ENCODE results near the gene SHISAL2A. TPM values are rescaled to one million over a fixed set of nuclear protein-coding genes. Genes with fewer than 3 reads are reported as not detected.

Gene SHISAL2A
- polyA plus RNA-seq, 3 donors = 0.03 to 0.28 TPM; not detected in 1

DNA sequence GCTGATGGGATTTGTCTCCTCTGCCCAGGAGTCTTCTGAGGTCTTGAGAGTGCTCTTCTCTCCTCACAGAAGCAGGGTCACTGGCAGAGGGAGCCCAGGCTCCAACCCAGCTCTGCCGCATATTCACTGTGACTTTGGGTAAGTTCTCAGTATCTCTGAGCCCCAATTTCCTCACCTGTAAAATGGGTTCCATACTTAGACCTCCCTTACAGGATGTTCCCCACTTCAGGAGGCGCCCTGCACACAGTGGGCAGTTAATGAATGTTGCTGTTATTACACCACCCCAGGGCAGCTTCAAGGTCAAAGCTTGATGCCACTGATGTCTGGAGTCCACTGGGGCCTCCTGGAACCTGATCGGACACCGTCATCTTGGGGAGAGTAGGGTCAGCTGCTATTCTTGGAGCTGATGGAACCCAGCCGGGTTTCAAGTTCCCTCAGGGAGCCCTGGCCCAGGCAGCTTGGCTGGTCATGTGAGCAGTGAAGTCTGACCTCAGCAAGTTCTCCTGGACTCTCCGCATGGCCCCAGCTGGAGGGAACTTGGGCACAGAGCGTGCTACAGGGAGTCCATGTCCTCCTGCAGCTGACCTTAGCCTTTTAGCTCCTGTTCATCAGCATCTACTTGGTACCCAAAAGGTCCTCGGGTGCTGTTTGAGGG is 43.4 kb downstream of the SHISAL2A start:
- Mint-ChIP-seq H3K36me3 (no peaks in the 10 kb centered on the region), H3K4me1 (peaks cover 24% of the 10 kb centered on the region), H3K27ac (peak overlapping the region in 1 of 7 donors; percentile 42), H3K4me3 (no peak overlapping the region), H3K9me3 (peaks cover 0 to 3% (median 0%) of the 10 kb centered on the region in 7 donors), H3K27me3 (ENCODE audit: low read depth in 3 of 3) (no peaks in the 10 kb centered on the region)
- Histone ChIP-seq H3K36me3 (replicated peaks in 1 of 2; ENCODE audit: control insufficient read depth in 1 of 2, insufficient read depth in 2 of 2, low read length in 2 of 2) (no peaks in the 10 kb centered on the region), H3K79me2 (ENCODE audit: insufficient read depth, low read length) (no peaks in the 10 kb centered on the region), H3K4me3 (replicated peaks in 1 of 3; ENCODE audit: low read depth in 2 of 3, low read length in 3 of 3) (no peak overlapping the region), H3K9ac (ENCODE audit: insufficient read depth, low read length, poor library complexity, severe bottlenecking) (no peak overlapping the region), H2AFZ (ENCODE audit: insufficient read depth, low read depth, low read length, poor library complexity, severe bottlenecking) (no peak overlapping the region), H3K9me3 (replicated peaks in 1 of 2; ENCODE audit: control insufficient read depth in 1 of 2, insufficient read depth in 1 of 2, low read length in 2 of 2) (no peaks in the 10 kb centered on the region), H3K27ac (ENCODE audit: low read depth in 1 of 2, low read length in 2 of 2) (no peak overlapping the region), H3K4me2 (replicated peaks; ENCODE audit: extremely low read depth, low read length, poor library complexity, severe bottlenecking) (no peak overlapping the region), H3K27me3 (ENCODE audit: control insufficient read depth in 2 of 2, insufficient read depth in 2 of 2, low read length in 2 of 2) (no peaks in the 10 kb centered on the region), H4K20me1 (ENCODE audit: insufficient read depth, low read length) (no peaks in the 10 kb centered on the region), H3K4me1 (ENCODE audit: control insufficient read depth in 1 of 2, insufficient read depth in 2 of 2, low read length in 2 of 2) (peaks cover 10 to 16% of the 10 kb centered on the region in 2 donors)
- 53% methylated on average over 6 of the region's 8 CpGs for WGBS (ENCODE audit: insufficient coverage)
- DNase-seq = peak in 1 of 3 donors; percentile 15
- intact Hi-C loops (cut with micrococcal nuclease) = no loop called here
- TF ChIP-seq, protein P1, sequence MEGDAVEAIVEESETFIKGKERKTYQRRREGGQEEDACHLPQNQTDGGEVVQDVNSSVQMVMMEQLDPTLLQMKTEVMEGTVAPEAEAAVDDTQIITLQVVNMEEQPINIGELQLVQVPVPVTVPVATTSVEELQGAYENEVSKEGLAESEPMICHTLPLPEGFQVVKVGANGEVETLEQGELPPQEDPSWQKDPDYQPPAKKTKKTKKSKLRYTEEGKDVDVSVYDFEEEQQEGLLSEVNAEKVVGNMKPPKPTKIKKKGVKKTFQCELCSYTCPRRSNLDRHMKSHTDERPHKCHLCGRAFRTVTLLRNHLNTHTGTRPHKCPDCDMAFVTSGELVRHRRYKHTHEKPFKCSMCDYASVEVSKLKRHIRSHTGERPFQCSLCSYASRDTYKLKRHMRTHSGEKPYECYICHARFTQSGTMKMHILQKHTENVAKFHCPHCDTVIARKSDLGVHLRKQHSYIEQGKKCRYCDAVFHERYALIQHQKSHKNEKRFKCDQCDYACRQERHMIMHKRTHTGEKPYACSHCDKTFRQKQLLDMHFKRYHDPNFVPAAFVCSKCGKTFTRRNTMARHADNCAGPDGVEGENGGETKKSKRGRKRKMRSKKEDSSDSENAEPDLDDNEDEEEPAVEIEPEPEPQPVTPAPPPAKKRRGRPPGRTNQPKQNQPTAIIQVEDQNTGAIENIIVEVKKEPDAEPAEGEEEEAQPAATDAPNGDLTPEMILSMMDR (IDR thresholded peaks at IDR 0.05) = no peak

DNA sequence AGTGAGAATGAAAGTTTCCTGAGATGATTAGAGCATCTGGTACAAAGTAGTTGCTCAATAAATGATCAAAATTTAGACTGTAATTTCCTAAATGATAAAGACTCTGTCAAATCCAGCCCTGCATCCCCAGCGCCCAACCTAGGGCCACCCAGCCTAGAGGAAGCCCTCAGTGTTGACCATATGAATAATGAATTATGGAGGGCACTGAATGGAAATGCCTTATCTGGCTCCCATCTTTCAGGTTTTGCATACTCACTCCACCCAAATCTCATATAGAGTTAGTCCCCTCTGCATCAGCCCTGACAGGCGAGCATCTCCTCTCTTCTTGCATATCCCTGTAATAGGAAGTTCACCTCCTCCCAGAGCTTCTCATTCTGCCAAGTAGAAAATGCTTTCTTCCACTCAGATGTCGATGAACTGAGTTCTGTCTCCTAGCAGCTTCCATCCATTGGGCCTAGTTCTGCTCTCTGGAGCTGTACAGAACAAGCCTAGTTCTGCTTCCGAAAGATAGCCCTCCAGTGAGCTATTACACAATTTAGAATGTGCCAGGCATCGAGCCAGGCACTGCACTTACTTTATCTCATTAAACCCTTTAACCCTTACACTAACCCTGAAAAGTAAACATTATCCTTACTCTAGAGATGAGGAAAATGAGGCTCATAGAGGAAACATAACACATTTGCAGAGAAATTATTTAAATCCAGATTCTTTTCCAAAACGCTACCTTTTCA is 44.3 kb downstream of the SHISAL2A start:
- no peak overlapping the region for H3K4me3 Mint-ChIP-seq
- no peaks in the 10 kb centered on the region for H3K79me2 ChIP-seq (ENCODE audit: insufficient read depth, low read length)

More for the DNA sequence above, 44.3 kb downstream of the SHISAL2A start:
- peak overlapping the region; percentile 23 for H2AFZ ChIP-seq (ENCODE audit: insufficient read depth, low read depth, low read length, poor library complexity, severe bottlenecking)
- peak in 1 of 3 donors; percentile 34 for DNase-seq
- no peak overlapping the region for H3K4me2 ChIP-seq (replicated peaks; ENCODE audit: extremely low read depth, low read length, poor library complexity, severe bottlenecking)
- no peaks in the 10 kb centered on the region for H3K36me3 ChIP-seq (replicated peaks in 1 of 2; ENCODE audit: control insufficient read depth in 1 of 2, insufficient read depth in 2 of 2, low read length in 2 of 2)
- H3K27me3 ChIP-seq (ENCODE audit: control insufficient read depth in 2 of 2, insufficient read depth in 2 of 2, low read length in 2 of 2) = no peaks in the 10 kb centered on the region
- Mint-ChIP-seq H3K36me3 (no peaks in the 10 kb centered on the region), H3K9me3 (peaks cover 0 to 3% (median 0%) of the 10 kb centered on the region in 7 donors), H3K27me3 (ENCODE audit: low read depth in 3 of 3) (no peaks in the 10 kb centered on the region), H3K27ac (no peak overlapping the region), H3K4me1 (peaks cover 24% of the 10 kb centered on the region)
- no peak overlapping the region for H3K9ac ChIP-seq (ENCODE audit: insufficient read depth, low read length, poor library complexity, severe bottlenecking)
- H3K4me3 ChIP-seq (replicated peaks in 1 of 3; ENCODE audit: low read depth in 2 of 3, low read length in 3 of 3) = no peak overlapping the region
- H3K9me3 ChIP-seq (replicated peaks in 1 of 2; ENCODE audit: control insufficient read depth in 1 of 2, insufficient read depth in 1 of 2, low read length in 2 of 2) = no peaks in the 10 kb centered on the region
- TF ChIP-seq, protein P1 (IDR thresholded peaks at IDR 0.05) = no peak
- intact Hi-C loops (cut with micrococcal nuclease) = no loop called here
- H3K4me1 ChIP-seq (ENCODE audit: control insufficient read depth in 1 of 2, insufficient read depth in 2 of 2, low read length in 2 of 2) = peaks cover 10 to 16% of the 10 kb centered on the region in 2 donors
- H4K20me1 ChIP-seq (ENCODE audit: insufficient read depth, low read length) = no peaks in the 10 kb centered on the region
- 51% methylated on average over 2 of the region's 6 CpGs for WGBS (ENCODE audit: insufficient coverage)
- H3K27ac ChIP-seq (ENCODE audit: low read depth in 1 of 2, low read length in 2 of 2) = no peak overlapping the region

All from CD14-positive monocyte (primary cell).